ENCODE data around the gene GALNT2. TPM values are rescaled to one million over a fixed set of nuclear protein-coding genes. Genes with fewer than 3 reads are reported as not detected.

GALNT2 gene
- 38.4 and 38.6 TPM in 2 replicates for total RNA-seq

DNA sequence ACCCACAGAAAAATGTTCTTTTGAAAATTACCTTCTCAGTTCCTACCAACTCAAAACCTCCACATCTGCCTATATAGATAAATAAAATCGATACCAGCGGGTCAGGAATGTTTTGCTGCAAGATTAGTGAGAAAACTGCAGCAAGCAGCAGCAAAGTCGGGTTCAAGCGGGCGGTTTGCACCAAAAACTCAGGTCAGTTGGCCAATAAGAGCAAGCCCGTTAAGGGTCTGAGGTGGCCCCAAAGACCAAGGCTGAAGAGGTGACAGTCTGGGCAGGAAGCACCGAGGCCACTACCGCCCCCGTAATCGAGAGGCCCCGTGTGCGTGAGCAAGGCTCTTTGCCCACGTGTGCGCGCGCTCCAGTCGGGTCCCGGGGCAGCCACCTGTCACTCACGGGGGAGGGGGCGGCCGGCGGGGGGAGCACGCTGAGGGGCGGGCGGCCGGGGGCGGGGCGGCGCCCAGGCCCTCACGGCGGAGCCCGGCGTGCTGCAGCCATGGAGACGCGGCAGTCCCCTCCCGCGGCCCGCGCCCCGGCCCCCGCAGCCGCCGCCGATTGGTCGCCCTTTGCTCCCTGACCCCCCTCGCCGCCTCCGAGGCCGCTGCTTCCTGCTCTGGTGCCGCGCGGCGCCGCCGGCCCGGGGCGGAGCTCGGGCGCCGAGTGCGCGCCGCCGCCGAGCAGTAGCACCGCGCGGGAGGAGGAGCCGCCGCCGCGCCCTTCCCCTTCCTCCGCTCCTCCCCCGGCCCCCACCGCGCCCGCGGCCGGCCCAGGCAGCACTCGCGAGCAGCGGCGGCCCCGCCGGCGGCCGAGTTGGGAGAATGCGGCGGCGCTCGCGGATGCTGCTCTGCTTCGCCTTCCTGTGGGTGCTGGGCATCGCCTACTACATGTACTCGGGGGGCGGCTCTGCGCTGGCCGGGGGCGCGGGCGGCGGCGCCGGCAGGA is at the start of gene GALNT2:
GALNT2 (plus strand) TSS at position 773 of the 939 bp plus-strand sequence; CDS start at position 816, 43 bp downstream.

All from mammary microvascular endothelial cell (primary cell).